HEK293 (cell line): Measurements from ENCODE around the gene C2orf42.

ENCODE experiments used
- ATF2 ChIP-seq: fragments of 450-650 bp; formaldehyde crosslinking; IDR thresholded peaks from 2 replicates; pipeline ENCODE4 v1.5.1; 2016; ENCODE audit warnings: missing biosample characterization, missing genetic modification characterization, low read depth
- GLI4 ChIP-seq: fragments of 450-650 bp; formaldehyde crosslinking; IDR thresholded peaks from 2 replicates; pipeline ENCODE4 v1.5.1; 2016; ENCODE audit warnings: missing biosample characterization, missing genetic modification characterization
- KLF16 ChIP-seq: fragments of 450-650 bp; formaldehyde crosslinking; IDR thresholded peaks from 2 replicates; pipeline ENCODE4 v1.5.1; 2017; ENCODE audit warnings: missing biosample characterization, missing genetic modification characterization
- KLF8 ChIP-seq: fragments of 450-650 bp; formaldehyde crosslinking; IDR thresholded peaks from 2 replicates; pipeline ENCODE4 v1.5.1; 2016; ENCODE audit warnings: missing biosample characterization, missing genetic modification characterization
- PRDM10 ChIP-seq: fragments of 450-650 bp; formaldehyde crosslinking; IDR thresholded peaks from 2 replicates; pipeline ENCODE4 v1.5.1; 2016; ENCODE audit warnings: missing biosample characterization, missing genetic modification characterization
- PRDM2 ChIP-seq: fragments of 450-650 bp; formaldehyde crosslinking; IDR thresholded peaks from 2 replicates; pipeline ENCODE4 v1.5.1; 2016; ENCODE audit warnings: missing biosample characterization, missing genetic modification characterization, borderline replicate concordance
- WT1 ChIP-seq: fragments of 450-650 bp; formaldehyde crosslinking; IDR thresholded peaks from 2 replicates; pipeline ENCODE4 v1.5.1; 2016; ENCODE audit warnings: missing biosample characterization, missing genetic modification characterization
- YY1 ChIP-seq: fragments of 450-650 bp; formaldehyde crosslinking; IDR thresholded peaks from 2 replicates; pipeline ENCODE4 v1.5.1; 2018; ENCODE audit warnings: missing biosample characterization, missing genetic modification characterization
- ZBTB17 ChIP-seq: fragments of 450-650 bp; formaldehyde crosslinking; IDR thresholded peaks from 2 replicates; pipeline ENCODE4 v1.5.1; 2016; ENCODE audit warnings: missing biosample characterization, missing genetic modification characterization
- ZBTB44 ChIP-seq: fragments of 450-650 bp; IDR thresholded peaks from 2 replicates; pipeline ENCODE4 v1.5.1; 2018; ENCODE audit warnings: missing biosample characterization, mild to moderate bottlenecking, missing genetic modification characterization
- ZFHX2 ChIP-seq: fragments of 450-650 bp; formaldehyde crosslinking; conservative IDR thresholded peaks from 2 replicates; pipeline ENCODE4 v1.5.1; 2016; ENCODE audit warnings: missing biosample characterization, missing genetic modification characterization
- ZNF10 ChIP-seq: fragments of 450-650 bp; formaldehyde crosslinking; IDR thresholded peaks from 2 replicates; pipeline ENCODE4 v1.5.1; 2017; ENCODE audit warnings: missing biosample characterization, missing genetic modification characterization
- ZNF169 ChIP-seq: fragments of 450-650 bp; formaldehyde crosslinking; IDR thresholded peaks from 2 replicates; pipeline ENCODE4 v1.5.1; 2016; ENCODE audit warnings: missing biosample characterization, missing genetic modification characterization
- ZNF18 ChIP-seq: fragments of 450-650 bp; formaldehyde crosslinking; IDR thresholded peaks from 2 replicates; pipeline ENCODE4 v1.5.1; 2016; ENCODE audit warnings: missing biosample characterization, missing genetic modification characterization
- ZNF214 ChIP-seq: fragments of 450-650 bp; formaldehyde crosslinking; IDR thresholded peaks from 2 replicates; pipeline ENCODE4 v1.5.1; 2017; ENCODE audit warnings: missing biosample characterization, mild to moderate bottlenecking, missing genetic modification characterization, borderline replicate concordance
- ZNF398 ChIP-seq: fragments of 450-650 bp; formaldehyde crosslinking; IDR thresholded peaks from 2 replicates; pipeline ENCODE4 v1.5.1; 2017; ENCODE audit warnings: missing biosample characterization, missing genetic modification characterization
- ZNF513 ChIP-seq: fragments of 450-650 bp; IDR thresholded peaks from 2 replicates; pipeline ENCODE4 v1.5.1; 2018; ENCODE audit warnings: missing biosample characterization, missing genetic modification characterization
- ZNF549 ChIP-seq: fragments of 450-650 bp; IDR thresholded peaks from 2 replicates; pipeline ENCODE4 v1.5.1; 2018; ENCODE audit warnings: missing biosample characterization, missing genetic modification characterization, mild to moderate bottlenecking, inconsistent platforms, moderate library complexity
- ZNF560 ChIP-seq: fragments of 450-650 bp; formaldehyde crosslinking; IDR thresholded peaks from 2 replicates; pipeline ENCODE4 v1.5.1; 2017; ENCODE audit warnings: missing biosample characterization, missing genetic modification characterization, borderline replicate concordance
- ZNF600 ChIP-seq: fragments of 450-650 bp; formaldehyde crosslinking; IDR thresholded peaks from 2 replicates; pipeline ENCODE4 v1.5.1; 2016; ENCODE audit warnings: missing biosample characterization, missing genetic modification characterization
- ZNF76 ChIP-seq: fragments of 450-650 bp; formaldehyde crosslinking; IDR thresholded peaks from 2 replicates; pipeline ENCODE4; 2016; ENCODE audit warnings: low read depth, missing biosample characterization, missing genetic modification characterization, borderline replicate concordance
- ZSCAN23 ChIP-seq: fragments of 450-650 bp; formaldehyde crosslinking; IDR thresholded peaks from 2 replicates; pipeline ENCODE4 v1.5.1; 2016; ENCODE audit warnings: missing biosample characterization, missing genetic modification characterization

The C2orf42 gene

GRCh38 chr2:70124983-70125480 is 65.8 kb downstream of the C2orf42 start (continued):
- TF ChIP-seq ATF2 (tag by site-specific recombination) (no peak), ZFHX2 (tag by site-specific recombination) (peak; percentile 91), ZNF549 (tag by site-specific recombination) (no peak), PRDM10 (tag by site-specific recombination) (peak; percentile 81), YY1 (tag by site-specific recombination) (no peak), KLF8 (tag by site-specific recombination) (no peak), KLF16 (peak; percentile 79), ZNF600 (no peak), PRDM2 (tag by site-specific recombination) (no peak), ZNF398 (peak; percentile 56), ZNF560 (no peak), WT1 (no peak), ZNF76 (peak; percentile 45; the same call in 1 of the 2 replicates), ZNF18 (no peak), ZNF214 (tag by site-specific recombination) (no peak), ZNF169 (tag by site-specific recombination) (no peak), ZNF10 (tag by site-specific recombination) (no peak), ZSCAN23 (tag by site-specific recombination) (no peak), GLI4 (tag by site-specific recombination) (no peak), ZBTB17 (peak; percentile 97), ZBTB44 (tag by site-specific recombination) (no peak), ZNF513 (tag by site-specific recombination) (no peak)
